ENCODE data around the gene COBL.

The COBL gene

GRCh38 chr7:51045319-51046102, 271.1 kb downstream of the COBL start:
- DNase-seq (ENCODE audit: low read depth), result peak; percentile 89

GRCh38 chr7:51043461-51043860, 273.1 kb downstream of the COBL start:
- DNase-seq (ENCODE audit: low read depth), result no peak

DNA sequence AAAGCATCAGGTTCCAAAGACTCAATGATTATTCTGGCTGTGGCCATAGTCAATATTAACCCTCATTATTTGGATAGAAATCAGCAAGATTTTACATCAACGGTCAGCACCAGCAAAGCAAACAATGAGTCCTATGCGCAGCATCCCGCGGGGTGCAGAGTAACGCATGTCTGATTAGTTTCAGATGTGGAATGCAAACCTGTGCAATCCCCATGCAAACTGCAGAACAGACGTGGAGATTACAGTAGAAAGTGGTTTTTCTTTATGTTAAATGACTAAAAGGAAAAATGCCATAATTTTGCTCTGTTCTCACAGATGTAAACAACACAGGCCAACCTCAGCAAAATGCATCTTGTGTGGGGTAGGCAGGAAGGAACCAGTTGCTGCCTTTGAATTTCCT, 275.8 kb downstream of the COBL start:
- no peak for DNase-seq (ENCODE audit: low read depth)

GRCh38 chr7:51038573-51038972, 278.0 kb downstream of the COBL start:
- no peak for DNase-seq (ENCODE audit: low read depth)

DNA sequence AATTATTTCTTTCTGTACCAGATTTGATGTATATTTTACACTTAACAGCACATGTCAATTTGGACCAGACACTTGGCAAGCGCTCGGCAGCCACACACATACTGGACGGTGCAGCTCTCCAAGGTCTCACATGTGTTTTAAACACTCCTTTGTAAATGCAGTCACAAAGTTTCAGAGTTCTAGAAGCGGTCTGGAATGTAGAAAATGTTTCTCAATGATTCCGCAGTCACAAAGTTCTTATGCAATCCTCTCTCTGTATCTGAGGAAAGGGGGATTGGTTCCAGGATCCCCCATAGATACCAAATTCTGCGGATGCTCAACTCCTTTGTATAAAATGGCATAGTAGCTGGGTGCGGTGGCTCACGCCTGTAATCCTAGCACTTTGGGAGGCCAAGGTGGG, 280.9 kb downstream of the COBL start:
- peak; percentile 70 for DNase-seq (ENCODE audit: low read depth)

DNA sequence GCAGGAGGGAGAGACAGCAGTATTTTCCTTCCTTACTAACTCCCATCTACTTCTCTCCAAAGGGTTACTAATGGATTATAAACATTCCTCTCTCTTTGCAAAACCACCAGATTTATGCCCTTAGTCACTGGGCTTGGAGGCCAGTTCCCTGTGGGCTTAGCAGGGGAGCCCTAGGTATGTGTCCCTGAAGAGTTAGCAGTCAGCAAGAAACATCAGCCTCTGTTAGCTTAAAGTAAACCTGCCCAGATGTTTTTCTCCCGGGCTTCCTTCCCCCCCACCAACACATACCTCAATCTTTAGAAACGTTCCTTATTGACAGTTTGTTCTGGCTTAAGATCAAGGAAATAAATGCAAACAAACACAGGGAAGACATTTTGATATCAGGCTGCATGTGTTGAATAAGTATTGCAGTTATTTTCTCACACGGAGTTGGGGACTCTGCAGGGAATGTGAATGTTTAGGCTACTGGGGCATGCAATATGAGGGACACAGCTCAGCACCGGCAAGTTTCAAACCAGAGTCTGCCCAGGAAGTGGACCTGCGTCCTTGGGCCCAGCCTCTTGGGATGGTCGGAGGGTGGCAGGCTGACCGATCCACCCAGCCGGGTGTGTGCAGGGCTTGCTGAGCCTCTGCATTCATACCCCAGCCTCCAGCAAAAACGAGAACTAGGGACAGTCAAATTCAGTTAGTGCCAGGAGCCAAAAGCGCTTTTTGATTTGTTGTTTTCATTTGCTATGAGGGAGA, 281.9 kb downstream of the COBL start:
- peak; percentile 80 for DNase-seq (ENCODE audit: low read depth)

DNA sequence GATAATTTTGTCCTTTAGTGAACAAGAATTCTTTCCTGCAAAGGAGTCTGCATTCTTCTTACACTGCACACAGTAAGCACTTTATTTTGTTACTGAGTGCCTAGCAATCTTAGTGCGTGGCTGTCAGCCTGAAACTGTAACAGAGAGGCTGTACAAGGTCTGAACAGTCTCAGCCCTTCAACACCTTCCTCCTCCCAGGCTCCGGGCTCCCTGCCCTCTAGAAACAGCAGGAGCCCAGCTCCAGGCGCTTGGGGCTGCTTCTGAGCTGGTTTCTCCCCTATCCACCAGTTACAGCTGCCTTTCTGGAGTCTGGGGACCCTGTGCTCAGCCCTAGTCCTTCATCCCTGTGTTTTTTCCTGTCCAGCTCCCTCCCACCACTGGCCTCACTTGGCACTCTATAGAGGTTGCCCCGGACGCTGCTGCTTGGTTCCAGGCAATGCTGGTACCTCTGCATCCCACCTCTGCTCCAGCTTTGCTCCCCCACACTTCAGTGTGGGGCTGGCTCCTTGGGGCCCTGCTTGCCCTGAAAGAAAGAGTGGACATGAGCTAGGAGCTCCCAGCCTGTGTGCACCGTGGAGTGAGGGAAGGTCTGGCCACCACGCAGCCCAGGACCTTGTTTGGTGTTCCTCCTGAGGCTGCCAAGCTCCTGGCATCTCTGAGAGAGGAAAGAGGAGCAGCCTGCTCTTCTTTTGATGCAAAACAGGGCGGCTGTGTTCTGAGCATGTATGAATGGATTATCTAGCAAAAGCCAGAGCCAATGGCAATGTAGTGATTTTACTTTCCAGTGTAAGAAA, 282.7 kb downstream of the COBL start:
- DNase-seq (ENCODE audit: low read depth), result no peak

GRCh38 chr7:51031791-51032515, 284.7 kb downstream of the COBL start:
- DNase-seq (ENCODE audit: low read depth), result no peak

GRCh38 chr7:51031216-51031615, 285.4 kb downstream of the COBL start:
- no peak for DNase-seq (ENCODE audit: low read depth)

DNA sequence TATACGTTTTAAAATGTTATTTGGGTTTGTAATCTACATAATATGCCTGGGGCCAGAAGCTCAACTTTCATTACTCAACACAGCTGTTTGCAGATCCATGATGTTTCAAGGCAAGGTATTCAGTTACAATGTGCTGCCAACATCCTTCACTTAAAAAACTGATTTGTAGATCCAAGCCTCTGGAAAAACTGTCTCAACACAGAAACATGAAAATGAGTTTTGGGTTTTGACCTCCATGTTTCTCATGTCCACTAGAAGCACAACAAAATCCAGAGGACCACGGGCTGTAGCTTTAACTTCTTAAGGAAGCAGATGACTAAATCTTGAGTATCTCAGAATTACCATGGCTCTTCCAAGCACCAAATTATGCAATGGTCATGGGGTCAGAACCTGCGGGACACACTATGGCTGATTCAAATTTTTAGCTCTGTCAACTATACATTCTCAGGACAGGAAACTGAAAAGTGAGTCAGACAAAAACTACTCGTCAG, 286.9 kb downstream of the COBL start:
- peak; percentile 91 for DNase-seq (ENCODE audit: low read depth)

DNA sequence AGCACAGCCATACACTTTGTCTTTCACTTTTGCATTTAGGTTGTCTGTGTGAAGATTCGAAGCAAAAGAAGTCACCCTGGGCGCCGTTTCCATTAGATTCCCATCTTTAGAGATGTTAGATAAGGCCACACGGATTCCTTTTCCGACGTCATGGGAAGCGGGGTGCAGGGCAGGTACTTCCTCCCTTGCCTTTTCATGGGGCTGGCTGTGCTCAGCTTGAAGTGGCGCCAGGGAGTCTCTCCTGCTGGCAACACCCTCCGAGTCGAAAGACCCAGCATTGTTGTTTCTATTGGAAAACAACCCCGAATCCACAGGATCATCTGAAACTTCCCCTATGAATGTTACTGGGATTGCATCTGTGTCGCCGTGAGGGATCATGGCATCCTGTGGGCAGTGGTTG, 287.5 kb downstream of the COBL start:
- DNase-seq (ENCODE audit: low read depth), result no peak

DNA sequence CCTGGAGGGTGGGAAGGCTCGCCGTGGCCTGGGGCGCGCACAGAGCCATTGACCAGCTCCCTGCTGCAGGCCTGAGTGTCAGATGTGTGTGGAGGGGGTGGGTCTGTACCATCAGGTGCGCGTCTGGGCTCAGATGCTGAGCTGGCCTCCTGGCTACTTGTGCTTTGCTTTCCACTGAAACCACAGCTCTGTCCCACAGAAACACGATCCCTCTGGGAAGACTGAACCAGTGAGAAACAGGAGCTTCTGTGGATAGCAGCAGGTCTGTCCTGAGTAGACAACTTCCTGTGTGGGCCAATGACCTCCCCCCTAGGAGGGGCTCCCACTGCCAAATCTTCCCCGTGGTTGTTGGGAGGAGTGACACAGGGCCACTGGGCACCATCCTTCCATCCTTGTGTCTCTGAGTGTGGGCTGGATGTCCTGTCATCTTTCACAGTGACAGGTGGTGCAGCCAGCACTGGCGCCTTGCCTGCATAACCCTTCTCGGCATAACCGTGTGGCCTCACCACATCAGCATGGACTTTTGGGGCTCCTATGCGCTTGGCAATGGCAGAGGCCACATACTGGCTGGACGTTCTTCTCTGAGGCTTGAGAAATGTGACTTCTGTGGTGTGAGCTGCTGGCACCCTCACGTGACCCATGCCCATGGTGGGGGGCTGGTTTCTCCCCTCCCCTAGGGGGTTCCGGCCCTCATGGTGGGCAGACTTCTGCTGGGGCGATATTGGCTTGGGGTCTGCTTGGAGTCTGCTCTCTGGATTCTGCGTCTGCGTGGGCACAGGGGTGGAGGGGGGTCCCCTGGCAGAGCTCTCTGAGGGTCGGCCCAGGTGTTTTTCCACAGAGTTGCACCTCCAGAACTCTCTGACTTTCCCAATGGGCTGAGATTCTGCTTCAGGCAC, 288.4 kb downstream of the COBL start:
- DNase-seq (ENCODE audit: low read depth), result no peak

DNA sequence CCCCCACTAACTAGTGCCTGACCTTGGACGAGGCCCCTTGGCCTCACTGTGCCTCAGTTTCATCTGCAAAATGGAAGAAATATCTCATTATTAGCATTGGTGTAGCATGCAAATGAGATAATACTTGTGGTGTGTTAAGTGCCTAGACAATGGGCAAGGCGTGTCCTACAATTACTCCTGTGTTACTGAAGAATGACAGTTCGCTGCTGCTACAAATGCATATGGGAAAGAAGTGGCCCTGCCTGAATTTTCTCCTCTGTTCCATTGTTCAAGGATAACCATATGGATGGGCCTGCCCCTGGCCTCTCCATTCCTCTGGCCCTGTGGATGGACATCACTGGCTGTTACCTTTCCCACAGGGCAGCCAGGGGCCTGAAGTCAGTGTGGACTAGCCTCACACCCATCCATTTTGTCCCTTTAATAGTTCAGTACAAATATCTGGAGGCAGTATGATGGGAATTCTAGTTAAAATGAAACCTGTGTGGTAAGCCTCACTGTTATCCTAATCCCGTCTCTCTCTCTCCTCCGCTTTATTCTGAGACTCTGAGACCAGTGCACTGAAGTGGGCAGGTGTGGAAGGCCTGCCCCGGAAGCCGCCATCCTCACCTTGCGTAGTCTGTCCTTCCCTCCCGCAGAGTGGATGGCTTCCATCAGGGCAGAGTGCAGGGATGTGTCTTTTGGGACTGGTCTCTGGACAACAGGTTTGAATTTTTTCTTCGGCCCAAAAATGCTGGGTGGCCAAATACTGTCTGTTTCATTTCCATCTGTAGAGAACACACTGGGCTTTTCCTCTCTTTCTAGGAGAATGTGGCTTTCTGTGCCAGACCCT, 289.3 kb downstream of the COBL start:
- DNase-seq (ENCODE audit: low read depth), result no peak

GRCh38 chr7:51026341-51026740, 290.3 kb downstream of the COBL start:
- DNase-seq (ENCODE audit: low read depth), result no peak

- DNase-seq (ENCODE audit: low read depth), result no peak
Measured at GRCh38 chr7:51025668-51026067, 290.9 kb downstream of the COBL start.

DNA sequence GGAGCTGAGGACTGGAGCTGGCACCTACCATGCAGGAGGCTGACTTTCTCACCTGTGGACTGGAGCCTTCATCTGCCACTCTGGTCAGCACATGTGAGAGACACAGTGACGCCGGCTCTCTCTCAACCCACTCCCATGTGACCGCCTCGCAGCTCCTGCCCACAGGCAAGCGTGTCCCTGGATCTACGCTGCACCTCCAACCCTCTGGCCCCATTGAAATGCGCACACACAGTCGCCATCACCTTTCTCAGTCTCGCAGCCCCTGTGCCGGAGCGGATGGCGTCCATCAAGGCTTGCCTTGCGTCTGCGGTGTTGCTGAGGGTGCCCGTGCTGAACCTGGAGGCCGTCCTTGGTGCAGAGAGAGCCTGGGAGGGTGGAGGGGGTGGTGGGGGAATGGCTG, 291.7 kb downstream of the COBL start:
- no peak for DNase-seq (ENCODE audit: low read depth)

DNA sequence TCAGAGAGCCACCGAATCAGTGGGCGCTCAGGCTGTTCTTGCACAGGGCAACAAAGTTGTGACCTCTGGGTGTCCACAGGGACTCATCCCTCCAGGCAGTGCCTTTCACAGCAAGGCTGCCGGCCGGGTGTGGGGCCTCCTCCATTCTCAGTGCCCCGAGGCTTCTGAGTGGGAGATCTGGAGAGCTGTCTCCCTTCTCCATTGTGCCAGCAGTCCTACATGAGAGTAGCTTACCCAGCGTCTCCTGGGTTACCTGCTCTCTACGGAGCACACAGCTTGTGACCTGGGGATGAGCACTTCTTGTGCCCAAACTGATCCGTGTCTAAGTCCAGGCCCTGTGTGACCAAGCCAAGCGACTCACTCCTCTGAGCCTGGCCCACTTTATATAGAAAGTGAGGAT, 293.1 kb downstream of the COBL start:
- DNase-seq (ENCODE audit: low read depth), result no peak

- DNase-seq (ENCODE audit: low read depth), result no peak
Measured at GRCh38 chr7:51022821-51023220, 293.8 kb downstream of the COBL start.

GRCh38 chr7:51021906-51022570, 294.6 kb downstream of the COBL start:
- no peak for DNase-seq (ENCODE audit: low read depth)

Measured in amniotic epithelial cell (primary cell).